ENCODE results near the gene PALLD. TPM values are rescaled to one million over a fixed set of nuclear protein-coding genes. Genes with fewer than 3 reads are reported as not detected.
"Not testable (repeated sequence)": the region's sequence is repeated elsewhere in the genome, so short reads cannot be mapped to it uniquely, and the experiment has no call there.

PALLD gene
- total RNA-seq, 2 experiments from 2014 or later = 0.91 to 2.0 TPM

- POLR2A ChIA-PET = no interaction called here
Observed at GRCh38 chr4:168805341-168805740, 308.5 kb downstream of the PALLD start.

DNA sequence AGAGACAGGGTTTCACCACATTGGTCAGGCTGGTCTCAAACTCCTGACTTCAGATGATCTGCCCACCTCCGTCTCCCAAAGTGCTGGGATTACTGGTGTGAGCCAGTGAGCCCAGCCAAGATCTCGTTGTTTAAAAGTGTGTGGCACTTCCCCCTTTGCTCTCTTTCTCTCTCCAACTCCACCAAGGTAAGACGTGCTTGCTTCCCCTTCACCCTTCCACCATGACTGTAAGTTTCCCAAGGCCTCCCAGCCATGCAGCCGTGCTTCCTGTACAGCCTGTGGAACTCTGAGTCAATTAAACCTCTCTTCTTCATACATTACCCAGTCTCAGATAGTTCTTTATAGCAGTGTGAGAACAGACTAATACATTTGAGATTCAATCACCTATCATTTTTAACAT is 309.4 kb downstream of the PALLD start:
- POLR2A ChIA-PET; ATAC-seq (ENCODE audit: low read depth); H3K4me1 Mint-ChIP-seq; H3K27me3 Mint-ChIP-seq; H3K9me3 Mint-ChIP-seq; H3K27ac Mint-ChIP-seq; DNase-seq; H3K36me3 Mint-ChIP-seq; H3K4me3 Mint-ChIP-seq: not testable (repeated sequence)

More at GRCh38 chr4:168805341-168805740, 308.5 kb downstream of the PALLD start:
- Mint-ChIP-seq H3K4me3 (no peak overlapping the region), H3K36me3 (no peaks in the 10 kb centered on the region), H3K4me1 (no peaks in the 10 kb centered on the region), H3K27ac (no peak overlapping the region), H3K9me3 (peaks cover 2% of the 10 kb centered on the region), H3K27me3 (peaks cover 6% of the 10 kb centered on the region)
- ATAC-seq (ENCODE audit: low read depth) (no peak), DNase-seq (no peak)

GRCh38 chr4:168811207-168811606 is 314.4 kb downstream of the PALLD start:
- Mint-ChIP-seq H3K4me3 (no peak overlapping the region), H3K27me3 (peaks cover 36% of the 10 kb centered on the region), H3K9me3 (no peaks in the 10 kb centered on the region), H3K4me1 (no peaks in the 10 kb centered on the region), H3K27ac (no peak overlapping the region), H3K36me3 (no peaks in the 10 kb centered on the region)
- POLR2A ChIA-PET = no interaction called here
- ATAC-seq (ENCODE audit: low read depth) = no peak
- DNase-seq = no peak

DNA sequence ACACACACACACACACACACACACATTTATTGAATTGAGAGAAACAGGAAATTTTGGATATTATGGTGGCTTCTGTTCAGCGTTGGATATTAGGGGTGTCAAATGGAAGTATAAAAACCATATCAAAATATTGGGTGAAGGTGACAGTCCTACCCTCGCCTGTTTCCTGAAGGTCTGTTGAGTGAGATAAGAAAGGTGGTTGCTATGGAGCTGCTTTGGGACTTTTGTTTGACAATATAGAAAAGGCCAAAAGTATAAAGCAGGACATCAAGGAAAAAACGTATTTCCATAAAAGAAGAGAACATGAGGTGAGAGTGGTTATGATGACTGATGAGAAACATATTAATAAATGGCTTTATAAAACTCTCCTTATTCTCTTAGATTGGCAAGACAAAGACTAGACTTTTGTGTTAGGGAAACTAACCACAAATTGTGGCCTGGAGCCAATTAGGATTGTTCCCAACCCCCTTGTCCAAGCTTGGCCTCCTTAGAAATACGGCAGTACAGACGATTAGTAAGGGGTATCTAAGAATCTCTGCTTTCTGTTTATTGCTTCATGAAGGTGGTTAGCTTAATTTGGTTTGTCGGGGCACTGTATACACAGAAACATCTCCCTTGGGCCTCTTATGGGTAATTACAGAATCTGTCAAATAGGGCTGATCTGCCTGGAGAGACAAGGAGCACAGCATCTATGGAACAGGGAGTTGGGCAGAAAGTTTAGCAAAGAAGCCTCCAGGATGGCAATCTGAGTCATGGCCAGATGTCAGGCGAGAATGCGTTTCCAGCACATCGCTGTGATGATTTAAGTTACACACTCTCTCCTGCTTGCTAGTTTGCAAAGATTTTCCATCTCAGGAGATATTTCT is 315.2 kb downstream of the PALLD start:
- H3K4me1 Mint-ChIP-seq = no peaks in the 10 kb centered on the region
- no peaks in the 10 kb centered on the region for H3K9me3 Mint-ChIP-seq
- ATAC-seq (ENCODE audit: low read depth) (no peak), DNase-seq (no peak)
- H3K27me3 Mint-ChIP-seq = peaks cover 44% of the 10 kb centered on the region
- H3K27ac Mint-ChIP-seq = no peak overlapping the region
- POLR2A ChIA-PET = no interaction called here
- no peaks in the 10 kb centered on the region for H3K36me3 Mint-ChIP-seq
- H3K4me3 Mint-ChIP-seq = no peak overlapping the region

- Mint-ChIP-seq H3K9me3 (no peaks in the 10 kb centered on the region), H3K27ac (no peak overlapping the region), H3K4me3 (no peak overlapping the region), H3K4me1 (no peaks in the 10 kb centered on the region), H3K27me3 (peaks cover 52% of the 10 kb centered on the region), H3K36me3 (no peaks in the 10 kb centered on the region)
- POLR2A ChIA-PET = no interaction called here
- DNase-seq (no peak), ATAC-seq (ENCODE audit: low read depth) (no peak)
Observed at GRCh38 chr4:168812806-168813205, 316.0 kb downstream of the PALLD start.

DNA sequence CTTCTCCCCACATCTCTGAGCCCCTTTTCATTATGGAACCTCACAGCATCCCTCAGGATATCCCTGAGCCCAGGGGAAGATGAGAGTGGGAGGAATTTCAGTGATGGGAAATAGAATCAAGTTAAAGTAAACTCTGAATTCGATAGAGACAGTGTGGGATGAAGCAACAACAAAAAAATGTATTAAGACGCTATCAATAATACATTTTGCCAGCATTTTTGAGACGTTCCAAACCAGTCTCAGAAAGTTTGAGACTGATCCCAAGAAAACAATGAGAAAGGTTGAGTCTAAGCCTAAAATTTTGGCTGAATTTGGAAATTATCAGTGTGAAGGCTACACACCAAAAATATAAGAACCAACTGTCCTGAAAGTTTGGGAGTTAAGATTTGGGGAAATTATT is 317.0 kb downstream of the PALLD start:
- H3K9me3 Mint-ChIP-seq = no peaks in the 10 kb centered on the region

GRCh38 chr4:168815379-168816345 is 318.8 kb downstream of the PALLD start:
- Mint-ChIP-seq H3K36me3 (no peaks in the 10 kb centered on the region), H3K9me3 (no peaks in the 10 kb centered on the region), H3K27ac (no peak overlapping the region), H3K27me3 (peaks cover 63% of the 10 kb centered on the region), H3K4me1 (no peaks in the 10 kb centered on the region), H3K4me3 (no peak overlapping the region)
- ATAC-seq (ENCODE audit: low read depth) = no peak
- no peak for DNase-seq
- POLR2A ChIA-PET = no interaction called here

More for the DNA sequence above, 317.0 kb downstream of the PALLD start:
- Mint-ChIP-seq H3K27me3 (peaks cover 61% of the 10 kb centered on the region), H3K4me1 (no peaks in the 10 kb centered on the region), H3K4me3 (no peak overlapping the region), H3K36me3 (no peaks in the 10 kb centered on the region), H3K27ac (no peak overlapping the region)
- DNase-seq = no peak
- POLR2A ChIA-PET = no interaction called here
- no peak for ATAC-seq (ENCODE audit: low read depth)

DNA sequence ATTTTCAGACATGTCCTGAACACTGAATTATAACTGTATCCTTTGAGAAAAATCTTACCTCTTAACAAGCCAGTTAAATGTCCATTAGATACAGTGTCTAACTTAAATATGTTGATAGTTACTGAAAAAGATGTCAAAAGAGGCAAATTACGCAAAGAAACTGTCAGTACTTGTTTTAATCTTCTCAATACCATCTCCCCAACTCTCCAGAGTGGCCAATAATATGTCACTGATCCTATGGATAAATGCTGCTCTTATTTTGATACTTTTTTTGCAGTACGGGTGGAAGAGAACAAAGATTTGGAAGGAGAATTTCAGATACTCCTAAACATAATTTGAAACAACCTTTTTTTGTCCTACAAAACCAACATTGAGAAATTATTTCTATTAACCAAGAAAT is 320.5 kb downstream of the PALLD start:
- ATAC-seq (ENCODE audit: low read depth) (no peak), DNase-seq (no peak)
- Mint-ChIP-seq H3K4me3 (no peak overlapping the region), H3K27me3 (peaks cover 58% of the 10 kb centered on the region), H3K4me1 (no peaks in the 10 kb centered on the region), H3K36me3 (no peaks in the 10 kb centered on the region), H3K27ac (no peak overlapping the region), H3K9me3 (no peaks in the 10 kb centered on the region)
- POLR2A ChIA-PET = no interaction called here

- Mint-ChIP-seq H3K9me3 (no peaks in the 10 kb centered on the region), H3K4me3 (no peak overlapping the region), H3K36me3 (no peaks in the 10 kb centered on the region), H3K27ac (no peak overlapping the region), H3K27me3 (peaks cover 32% of the 10 kb centered on the region), H3K4me1 (no peaks in the 10 kb centered on the region)
- POLR2A ChIA-PET = no interaction called here
- ATAC-seq (ENCODE audit: low read depth) (no peak), DNase-seq (no peak)
Observed at GRCh38 chr4:168822481-168822880, 325.6 kb downstream of the PALLD start.

GRCh38 chr4:168825975-168826374 is 329.1 kb downstream of the PALLD start:
- Mint-ChIP-seq H3K36me3 (peaks cover 2% of the 10 kb centered on the region), H3K9me3 (no peaks in the 10 kb centered on the region), H3K27me3 (peaks cover 26% of the 10 kb centered on the region), H3K27ac (no peak overlapping the region), H3K4me3 (no peak overlapping the region), H3K4me1 (no peaks in the 10 kb centered on the region)
- DNase-seq (no peak), ATAC-seq (ENCODE audit: low read depth) (no peak)
- POLR2A ChIA-PET = no interaction called here

GRCh38 chr4:168826620-168827019 is 329.8 kb downstream of the PALLD start:
- peaks cover 32% of the 10 kb centered on the region for H3K27me3 Mint-ChIP-seq
- H3K36me3 Mint-ChIP-seq = peaks cover 2% of the 10 kb centered on the region
- ATAC-seq (ENCODE audit: low read depth) (no peak), DNase-seq (no peak)
- H3K9me3 Mint-ChIP-seq = no peaks in the 10 kb centered on the region
- no peak overlapping the region for H3K4me3 Mint-ChIP-seq
- peaks cover 3% of the 10 kb centered on the region for H3K4me1 Mint-ChIP-seq
- POLR2A ChIA-PET = no interaction called here
- H3K27ac Mint-ChIP-seq = no peak overlapping the region

DNA sequence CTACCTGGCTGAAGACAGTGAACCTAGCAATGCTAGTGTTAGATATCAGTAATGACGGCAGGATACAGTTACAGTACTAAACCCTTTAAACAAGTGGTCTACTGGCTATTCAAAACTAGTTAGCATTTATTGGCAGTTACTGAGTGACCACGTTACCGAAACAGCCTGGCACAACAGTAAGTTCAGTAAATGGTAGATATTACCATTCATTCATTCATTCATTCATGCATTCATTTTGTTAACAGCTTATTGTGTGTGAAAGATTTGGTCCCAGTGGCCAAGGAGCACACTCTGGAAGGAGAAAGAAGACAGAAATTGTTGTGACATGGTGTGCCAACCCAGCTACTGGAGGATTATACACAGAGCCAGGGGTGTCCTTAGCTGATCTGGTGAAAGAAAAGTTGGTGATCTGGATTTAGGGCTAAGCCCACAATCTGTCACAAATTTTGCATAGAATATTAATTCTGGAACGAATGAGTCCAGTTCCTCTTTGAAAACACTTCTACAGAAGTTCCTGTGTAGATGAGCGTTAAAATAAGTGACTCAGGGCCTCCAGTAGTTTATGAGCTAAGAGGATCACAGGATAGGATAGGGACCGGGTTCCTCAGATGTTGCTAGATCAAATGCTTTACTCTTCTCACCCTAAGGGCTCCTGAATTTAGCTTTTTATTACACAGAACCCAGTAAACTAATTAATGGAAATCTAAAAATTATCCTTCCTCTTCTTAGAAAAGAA is 334.1 kb downstream of the PALLD start:
- POLR2A ChIA-PET = no interaction called here
- ATAC-seq (ENCODE audit: low read depth) (no peak), DNase-seq (no peak)
- H3K36me3 Mint-ChIP-seq = peaks cover 2% of the 10 kb centered on the region
- no peaks in the 10 kb centered on the region for H3K9me3 Mint-ChIP-seq
- H3K27me3 Mint-ChIP-seq = peaks cover 69% of the 10 kb centered on the region
- peaks cover 9% of the 10 kb centered on the region for H3K4me1 Mint-ChIP-seq
- no peak overlapping the region for H3K27ac Mint-ChIP-seq
- peak overlapping the region; percentile 61 for H3K4me3 Mint-ChIP-seq

DNA sequence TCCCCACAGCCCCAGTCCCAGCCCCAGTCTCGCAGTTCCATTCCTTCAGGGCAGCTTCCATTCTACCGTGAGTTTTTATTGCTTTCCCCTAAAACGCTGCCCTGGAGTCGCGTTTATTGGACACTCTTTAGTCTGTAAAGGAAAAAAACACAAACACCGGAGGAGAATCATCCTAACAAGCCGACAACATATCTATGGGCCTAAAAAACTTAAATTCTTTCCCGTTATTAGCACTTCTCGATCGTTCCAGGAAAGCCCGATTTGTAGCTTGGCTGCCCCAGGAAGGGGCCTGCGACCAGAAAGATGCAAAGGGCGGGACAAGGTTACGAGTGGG is 334.7 kb downstream of the PALLD start:
- ATAC-seq (ENCODE audit: low read depth) (peak; percentile 2), DNase-seq (no peak)
- POLR2A ChIA-PET = interaction anchor here (0.6 to 1.3 kb wide), 2 partner anchors 17 to 65 kb away, joined by 3 to 5 read pairs; no protein-coding TSS in a partner anchor
- H3K27me3 Mint-ChIP-seq = peaks cover 71% of the 10 kb centered on the region
- H3K27ac Mint-ChIP-seq = no peak overlapping the region
- peak overlapping the region; percentile 61 for H3K4me3 Mint-ChIP-seq
- no peaks in the 10 kb centered on the region for H3K9me3 Mint-ChIP-seq
- peaks cover 2% of the 10 kb centered on the region for H3K36me3 Mint-ChIP-seq
- H3K4me1 Mint-ChIP-seq = peaks cover 9% of the 10 kb centered on the region

Measured in activated naive CD8-positive, alpha-beta T cell treated with anti-CD3 and anti-CD28 coated beads, Interleukin-2, amount 10 ng/mL, durations not matched to agents 7 days and 5 days (primary cell).